Measurements from ENCODE around the gene COMMD8. TPM values are rescaled to one million over a fixed set of nuclear protein-coding genes. Genes with fewer than 3 reads are reported as not detected.

The COMMD8 gene
- total and polyA plus RNA-seq, 10 of the 15 experiments (the other 5 are each of a cell fraction or from before 2014, with no cell fraction given) = 27.6 to 156 (median 48.4) TPM

GRCh38 chr4:47494124-47494430 lies 30.6 kb upstream of the COMMD8 start:
- Histone ChIP-seq H3K36me3 (ENCODE audit: control insufficient read depth in 2 of 2, insufficient read depth in 2 of 2, low read length in 1 of 2) (no peaks in the 10 kb centered on the region), H3K27ac (ENCODE audit: control insufficient read depth, insufficient read depth) (peak overlapping the region; percentile 84), H3K4me3 (peak overlapping the region; percentile 53), H3K4me2 (ENCODE audit: control insufficient read depth, insufficient read depth) (peak overlapping the region; percentile 81), H2AFZ (ENCODE audit: control insufficient read depth, low read depth, low read length) (peak overlapping the region; percentile 59), H3K9me3 (replicated peaks; ENCODE audit: control insufficient read depth, insufficient read depth, low read length) (no peaks in the 10 kb centered on the region; the same call in 2 of the 3 replicates), H3K9ac (ENCODE audit: control insufficient read depth, insufficient read depth, low read length) (peak overlapping the region; percentile 20; the same call in 1 of the 2 replicates), H4K20me1 (ENCODE audit: control insufficient read depth, insufficient read depth) (no peaks in the 10 kb centered on the region), H3K79me2 (ENCODE audit: control insufficient read depth, insufficient read depth, low read length) (peaks cover 37% of the 10 kb centered on the region), H3K27me3 (replicated peaks in 1 of 2; ENCODE audit: control insufficient read depth in 2 of 2, insufficient read depth in 2 of 2, low read length in 1 of 2) (no peaks in the 10 kb centered on the region), H3K4me1 (ENCODE audit: control insufficient read depth, insufficient read depth, low read length) (peaks cover 25% of the 10 kb centered on the region)
- SMC1A ChIA-PET (ENCODE audit: uncharacterized antibody, unreplicated experiment) = interaction anchor here (0.8 to 11.1 kb wide), 18 partner anchors 8 to 175 kb away, joined by 3 to 239 read pairs (median 4); partner anchors contain the start of genes ATP10D and COMMD8
- WGBS (ENCODE audit: insufficient coverage, insufficient replicate concordance, low lambda C conversion rate, missing lambda C conversion rate) = 29% methylated on average over 4 of the region's 4 CpGs
- no peak for FAIRE-seq
- intact Hi-C loops (cut with micrococcal nuclease; ENCODE audit: unreplicated experiment) = loop anchor here (2.0 to 10.0 kb wide), 5 partner anchors 17 to 541 kb away; partner anchors contain the start of genes CORIN and NFXL1
- in situ Hi-C loops (cut with MboI) = no loop called here
- CTCF ChIA-PET = interaction anchor here (1.0 to 10.3 kb wide), 10 partner anchors 9 to 342 kb away, joined by 3 to 124 read pairs (median 11); partner anchors contain the start of genes ATP10D and COMMD8
- RAD21 ChIA-PET (ENCODE audit: unreplicated experiment) = interaction anchor here (0.5 to 4.1 kb wide), 12 partner anchors 7 to 542 kb away, joined by 3 to 88 read pairs (median 12); partner anchors contain the start of genes ATP10D and COMMD8
- POLR2A ChIA-PET = interaction anchor here (0.6 to 3.4 kb wide), 11 partner anchors 9 to 93 kb away, joined by 3 to 55 read pairs (median 8); partner anchors contain the start of genes ATP10D and COMMD8
- peak; percentile 26 for ATAC-seq
- DNase-seq (ENCODE audit: low read depth, low spot score) = no peak
- TSS peak; percentile 13 for BruUV-seq (replicated peaks)
- TF ChIP-seq CBFB (IDR thresholded peaks at IDR 0.05; ENCODE audit: low read depth) (no peak), MTA2 (IDR thresholded peaks at IDR 0.05; ENCODE audit: low read depth) (peak; percentile 85), USF2 (IDR thresholded peaks at IDR 0.05; ENCODE audit: borderline replicate concordance, low read depth, low read length) (no peak), MAX (IDR thresholded peaks at IDR 0.05; ENCODE audit: low read depth, low read length) (no peak), SUZ12 (IDR thresholded peaks at IDR 0.05; ENCODE audit: unreplicated experiment) (no peak), MXI1 (IDR thresholded peaks at IDR 0.05; ENCODE audit: low read depth, low read length) (no peak), SIN3A (IDR thresholded peaks at IDR 0.05; ENCODE audit: low read depth, low read length) (no peak), SMARCA5 (IDR thresholded peaks at IDR 0.05) (no peak), CTCF (IDR thresholded peaks at IDR 0.05 in 2 of 3, conservative IDR thresholded peaks at IDR 0.05 in 1 of 3; ENCODE audit: control insufficient read depth in 2 of 3, extremely low read depth in 1 of 3, insufficient read depth in 1 of 3, low read depth in 3 of 3, low read length in 3 of 3) (no peak), PKNOX1 (IDR thresholded peaks at IDR 0.05) (no peak), DPF2 (IDR thresholded peaks at IDR 0.05) (no peak), SUPT20H (IDR thresholded peaks at IDR 0.05; ENCODE audit: borderline replicate concordance, control insufficient read depth, low read depth, low read length) (no peak), PAX5 (IDR thresholded peaks at IDR 0.05; ENCODE audit: borderline replicate concordance, low read depth, low read length) (no peak), RAD51 (IDR thresholded peaks at IDR 0.05) (no peak), SKIL (IDR thresholded peaks at IDR 0.05; ENCODE audit: low read depth, poor library complexity, severe bottlenecking) (no peak), RB1 (IDR thresholded peaks at IDR 0.05; ENCODE audit: borderline replicate concordance) (no peak), MEF2B (IDR thresholded peaks at IDR 0.05; ENCODE audit: partially characterized antibody, poor library complexity, severe bottlenecking) (peak; percentile 77), ZNF24 (IDR thresholded peaks at IDR 0.05) (no peak)
